Measurements from ENCODE around the gene ZNHIT2.

Gene ZNHIT2

DNA sequence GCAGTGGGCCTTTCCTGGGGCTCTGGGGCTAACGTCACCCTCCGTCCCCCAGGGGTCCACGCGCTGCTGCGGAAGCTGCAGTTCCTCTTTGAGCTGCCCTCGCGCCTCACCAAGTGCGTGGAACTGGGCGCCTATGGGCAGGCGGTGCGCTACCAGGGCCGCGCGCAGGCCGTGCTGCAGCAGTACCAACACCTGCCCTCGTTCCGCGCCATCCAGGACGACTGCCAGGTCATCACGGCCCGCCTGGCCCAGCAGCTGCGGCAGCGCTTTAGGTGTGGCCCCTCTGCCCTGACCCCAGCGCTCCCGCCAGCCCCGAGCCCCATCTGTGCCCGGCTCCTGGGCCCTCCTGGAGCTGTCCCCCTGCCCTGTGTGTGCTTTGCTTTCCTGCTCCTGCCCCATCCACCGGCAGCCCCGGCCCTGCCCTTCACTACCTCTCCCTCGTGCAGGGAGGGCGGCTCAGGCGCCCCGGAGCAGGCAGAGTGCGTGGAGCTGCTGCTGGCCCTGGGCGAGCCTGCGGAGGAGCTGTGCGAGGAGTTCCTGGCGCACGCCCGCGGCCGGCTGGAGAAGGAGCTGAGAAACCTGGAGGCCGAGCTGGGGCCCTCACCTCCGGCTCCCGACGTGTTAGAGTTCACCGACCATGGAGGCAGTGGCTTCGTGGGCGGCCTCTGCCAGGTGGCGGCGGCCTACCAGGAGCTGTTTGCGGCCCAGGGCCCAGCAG lies 9.6 kb downstream of the ZNHIT2 start:
- Histone ChIP-seq H3K4ac (ENCODE audit: low read depth in 1 of 2, low read length in 2 of 2) (no peak overlapping the region), H3K4me1 (ENCODE audit: control insufficient read depth, insufficient read depth, low read depth, low read length) (peaks cover 19% of the 10 kb centered on the region), H3K23ac (ENCODE audit: low read length in 2 of 2) (no peak overlapping the region), H3K36me3 (ENCODE audit: control insufficient read depth in 1 of 2, insufficient read depth in 2 of 2, low read depth in 1 of 2, low read length in 2 of 2) (peaks cover 21 to 44% of the 10 kb centered on the region in 2 experiments), H3K9ac (ENCODE audit: low read length) (no peak overlapping the region), H3K14ac (ENCODE audit: low read length in 2 of 2) (no peak overlapping the region), H2AFZ (ENCODE audit: low read depth, low read length) (no peak overlapping the region), H2BK120ac (ENCODE audit: low read depth, low read length) (no peak overlapping the region), H2AK5ac (ENCODE audit: low read length, severe bottlenecking) (no peak overlapping the region), H3K4me2 (ENCODE audit: low read length, poor library complexity, severe bottlenecking) (no peak overlapping the region), H3K9me3 (ENCODE audit: control insufficient read depth, low read length) (no peaks in the 10 kb centered on the region), H3K27ac (ENCODE audit: low read length, poor library complexity, severe bottlenecking) (no peak overlapping the region), H3K18ac (ENCODE audit: low read depth in 1 of 2, low read length in 2 of 2) (no peak overlapping the region), H2BK15ac (ENCODE audit: low read depth, poor library complexity, severe bottlenecking) (peak overlapping the region; percentile 12), H4K91ac (ENCODE audit: low read length) (peak overlapping the region; percentile 93), H3K27me3 (ENCODE audit: control insufficient read depth in 1 of 2, insufficient read depth in 1 of 2, low read length in 2 of 2) (no peaks in the 10 kb centered on the region), H3K4me3 (ENCODE audit: insufficient read depth in 1 of 2, low read depth in 1 of 2, low read length in 2 of 2) (no peak overlapping the region), H3K79me1 (replicated peaks; ENCODE audit: low read length, poor library complexity, severe bottlenecking) (peaks cover 40% of the 10 kb centered on the region), H2BK5ac (ENCODE audit: low read depth, low read length, poor library complexity, severe bottlenecking) (no peak overlapping the region), H4K8ac (ENCODE audit: low read length) (no peak overlapping the region), H2BK12ac (ENCODE audit: low read length in 2 of 2) (no peak overlapping the region)
- no peak for DNase-seq
- WGBS, result 98% methylated on average over 51 of the region's 52 CpGs

DNA sequence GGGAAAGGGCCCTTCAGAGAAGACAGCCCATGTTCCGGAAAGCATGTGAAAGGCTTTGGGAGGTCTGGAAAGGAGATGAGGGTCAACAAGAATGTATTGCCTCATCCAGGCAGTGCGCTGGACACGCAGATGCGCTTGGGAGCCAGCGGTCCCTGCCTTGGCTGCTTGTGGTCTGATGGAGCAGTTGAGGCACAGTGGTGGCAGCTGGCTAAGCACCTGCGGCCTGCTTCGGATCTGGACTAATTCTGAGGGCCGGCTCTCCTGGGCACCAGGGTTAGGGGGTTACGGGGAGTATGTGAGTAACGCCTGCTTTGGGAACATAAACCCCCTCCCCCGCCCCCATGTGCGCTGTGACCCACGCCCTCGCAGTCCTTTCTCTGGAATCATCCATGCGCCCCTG lies 10.4 kb downstream of the ZNHIT2 start:
- Histone ChIP-seq H4K8ac (ENCODE audit: low read length) (no peak overlapping the region), H2AFZ (ENCODE audit: low read depth, low read length) (no peak overlapping the region), H3K23ac (ENCODE audit: low read length in 2 of 2) (no peak overlapping the region), H2BK12ac (ENCODE audit: low read length in 2 of 2) (no peak overlapping the region), H3K4ac (ENCODE audit: low read depth in 1 of 2, low read length in 2 of 2) (no peak overlapping the region), H3K4me1 (ENCODE audit: control insufficient read depth, insufficient read depth, low read depth, low read length) (peaks cover 13% of the 10 kb centered on the region), H3K79me1 (replicated peaks; ENCODE audit: low read length, poor library complexity, severe bottlenecking) (peaks cover 41% of the 10 kb centered on the region), H2BK15ac (ENCODE audit: low read depth, poor library complexity, severe bottlenecking) (no peak overlapping the region), H3K36me3 (ENCODE audit: control insufficient read depth in 1 of 2, insufficient read depth in 2 of 2, low read depth in 1 of 2, low read length in 2 of 2) (peaks cover 27 to 44% of the 10 kb centered on the region in 2 experiments), H3K9me3 (ENCODE audit: control insufficient read depth, low read length) (no peaks in the 10 kb centered on the region), H3K4me2 (ENCODE audit: low read length, poor library complexity, severe bottlenecking) (no peak overlapping the region), H2BK120ac (ENCODE audit: low read depth, low read length) (no peak overlapping the region), H4K91ac (ENCODE audit: low read length) (no peak overlapping the region), H2BK5ac (ENCODE audit: low read depth, low read length, poor library complexity, severe bottlenecking) (no peak overlapping the region), H3K18ac (ENCODE audit: low read depth in 1 of 2, low read length in 2 of 2) (no peak overlapping the region), H3K27me3 (ENCODE audit: control insufficient read depth in 1 of 2, insufficient read depth in 1 of 2, low read length in 2 of 2) (no peaks in the 10 kb centered on the region), H2AK5ac (ENCODE audit: low read length, severe bottlenecking) (no peak overlapping the region), H3K27ac (ENCODE audit: low read length, poor library complexity, severe bottlenecking) (no peak overlapping the region), H3K4me3 (ENCODE audit: insufficient read depth in 1 of 2, low read depth in 1 of 2, low read length in 2 of 2) (no peak overlapping the region), H3K9ac (ENCODE audit: low read length) (no peak overlapping the region), H3K14ac (ENCODE audit: low read length in 2 of 2) (no peak overlapping the region)
- DNase-seq, result no peak
- 97% methylated on average over 15 of the region's 15 CpGs for WGBS

DNA sequence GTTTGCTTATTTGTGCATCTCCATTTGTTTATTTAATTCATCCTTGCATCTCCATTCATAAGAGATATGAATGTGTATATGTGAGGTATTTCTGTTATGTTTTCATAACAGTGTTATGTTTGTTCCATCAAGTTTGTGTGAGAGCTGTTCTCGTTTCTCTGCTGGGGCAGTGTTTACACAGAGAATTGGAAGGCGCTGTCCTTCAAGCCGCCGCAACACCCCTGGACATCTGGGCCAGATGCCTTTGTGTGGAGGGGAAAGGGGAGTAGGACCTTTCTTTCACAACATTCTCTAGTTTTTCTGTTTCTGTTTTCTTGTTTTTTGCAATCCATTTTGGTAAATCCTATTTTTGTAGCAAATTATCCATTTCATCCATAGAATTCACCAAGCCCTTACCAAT lies 12.9 kb downstream of the ZNHIT2 start:
- H3K27ac ChIP-seq (ENCODE audit: low read length, poor library complexity, severe bottlenecking), result no peak overlapping the region
- no peak overlapping the region for H3K4ac ChIP-seq (ENCODE audit: low read depth in 1 of 2, low read length in 2 of 2)
- H2BK15ac ChIP-seq (ENCODE audit: low read depth, poor library complexity, severe bottlenecking), result no peak overlapping the region
- no peak for DNase-seq
- no peak overlapping the region for H3K23ac ChIP-seq (ENCODE audit: low read length in 2 of 2)
- peaks cover 7% of the 10 kb centered on the region for H3K4me1 ChIP-seq (ENCODE audit: control insufficient read depth, insufficient read depth, low read depth, low read length)
- no peak overlapping the region for H4K8ac ChIP-seq (ENCODE audit: low read length)
- H3K79me1 ChIP-seq (replicated peaks; ENCODE audit: low read length, poor library complexity, severe bottlenecking), result peaks cover 40% of the 10 kb centered on the region
- H2BK120ac ChIP-seq (ENCODE audit: low read depth, low read length), result no peak overlapping the region
- no peaks in the 10 kb centered on the region for H3K9me3 ChIP-seq (ENCODE audit: control insufficient read depth, low read length)
- H3K4me3 ChIP-seq (ENCODE audit: insufficient read depth in 1 of 2, low read depth in 1 of 2, low read length in 2 of 2), result no peak overlapping the region
- H2AK5ac ChIP-seq (ENCODE audit: low read length, severe bottlenecking), result no peak overlapping the region
- no peak overlapping the region for H2BK12ac ChIP-seq (ENCODE audit: low read length in 2 of 2)
- no peak overlapping the region for H2BK5ac ChIP-seq (ENCODE audit: low read depth, low read length, poor library complexity, severe bottlenecking)
- no peak overlapping the region for H4K91ac ChIP-seq (ENCODE audit: low read length)
- no peak overlapping the region for H3K18ac ChIP-seq (ENCODE audit: low read depth in 1 of 2, low read length in 2 of 2)
- H3K36me3 ChIP-seq (ENCODE audit: control insufficient read depth in 1 of 2, insufficient read depth in 2 of 2, low read depth in 1 of 2, low read length in 2 of 2), result peaks cover 21 to 34% of the 10 kb centered on the region in 2 experiments
- H3K4me2 ChIP-seq (ENCODE audit: low read length, poor library complexity, severe bottlenecking), result no peak overlapping the region
- no peak overlapping the region for H2AFZ ChIP-seq (ENCODE audit: low read depth, low read length)
- no peak overlapping the region for H3K9ac ChIP-seq (ENCODE audit: low read length)
- H3K27me3 ChIP-seq (ENCODE audit: control insufficient read depth in 1 of 2, insufficient read depth in 1 of 2, low read length in 2 of 2), result no peaks in the 10 kb centered on the region
- no peak overlapping the region for H3K14ac ChIP-seq (ENCODE audit: low read length in 2 of 2)
- 85% methylated on average over 3 of the region's 4 CpGs for WGBS

DNA sequence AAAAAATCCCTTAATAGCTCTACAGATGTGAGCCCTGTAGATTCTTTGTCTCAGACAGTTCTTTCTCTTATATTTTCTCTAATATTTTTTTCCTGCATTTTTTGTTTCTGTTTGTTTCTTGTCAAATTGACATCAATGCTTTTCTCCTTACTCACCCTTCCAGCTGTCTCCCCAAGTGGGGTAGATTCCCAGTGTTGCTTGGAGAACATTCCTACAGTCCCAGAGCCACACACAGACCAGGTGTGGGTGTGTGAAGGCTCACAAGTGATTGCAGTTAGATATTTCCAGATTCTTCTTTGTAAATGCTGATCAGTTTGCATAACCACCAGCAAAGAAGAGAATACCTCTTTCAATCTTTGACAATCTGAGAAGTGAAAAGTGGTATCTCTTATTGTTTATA lies 14.0 kb downstream of the ZNHIT2 start:
- H3K14ac ChIP-seq (ENCODE audit: low read length in 2 of 2), result no peak overlapping the region
- H3K4me3 ChIP-seq (ENCODE audit: insufficient read depth in 1 of 2, low read depth in 1 of 2, low read length in 2 of 2), result no peak overlapping the region
- no peak overlapping the region for H3K4ac ChIP-seq (ENCODE audit: low read depth in 1 of 2, low read length in 2 of 2)
- no peak overlapping the region for H3K9ac ChIP-seq (ENCODE audit: low read length)
- peaks cover 12 to 24% of the 10 kb centered on the region in 2 experiments for H3K36me3 ChIP-seq (ENCODE audit: control insufficient read depth in 1 of 2, insufficient read depth in 2 of 2, low read depth in 1 of 2, low read length in 2 of 2)
- no peak overlapping the region for H2AFZ ChIP-seq (ENCODE audit: low read depth, low read length)
- H3K9me3 ChIP-seq (ENCODE audit: control insufficient read depth, low read length), result no peaks in the 10 kb centered on the region
- H3K4me2 ChIP-seq (ENCODE audit: low read length, poor library complexity, severe bottlenecking), result no peak overlapping the region
- H3K79me1 ChIP-seq (replicated peaks; ENCODE audit: low read length, poor library complexity, severe bottlenecking), result peaks cover 38% of the 10 kb centered on the region
- peaks cover 7% of the 10 kb centered on the region for H3K4me1 ChIP-seq (ENCODE audit: control insufficient read depth, insufficient read depth, low read depth, low read length)
- no peak overlapping the region for H3K18ac ChIP-seq (ENCODE audit: low read depth in 1 of 2, low read length in 2 of 2)
- H4K91ac ChIP-seq (ENCODE audit: low read length), result no peak overlapping the region
- H3K27ac ChIP-seq (ENCODE audit: low read length, poor library complexity, severe bottlenecking), result no peak overlapping the region
- no peak overlapping the region for H2BK15ac ChIP-seq (ENCODE audit: low read depth, poor library complexity, severe bottlenecking)
- no peak overlapping the region for H3K23ac ChIP-seq (ENCODE audit: low read length in 2 of 2)
- no peak overlapping the region for H2BK120ac ChIP-seq (ENCODE audit: low read depth, low read length)
- no peak for DNase-seq
- H2BK12ac ChIP-seq (ENCODE audit: low read length in 2 of 2), result no peak overlapping the region
- H2AK5ac ChIP-seq (ENCODE audit: low read length, severe bottlenecking), result no peak overlapping the region
- H2BK5ac ChIP-seq (ENCODE audit: low read depth, low read length, poor library complexity, severe bottlenecking), result no peak overlapping the region
- H3K27me3 ChIP-seq (ENCODE audit: control insufficient read depth in 1 of 2, insufficient read depth in 1 of 2, low read length in 2 of 2), result no peaks in the 10 kb centered on the region
- no peak overlapping the region for H4K8ac ChIP-seq (ENCODE audit: low read length)

Measured in mesenchymal stem cell (in vitro differentiated cells and primary cell).